Heart right ventricle (tissue), 16 donors: ENCODE results near the gene NAGPA. TPM values are rescaled to one million over a fixed set of nuclear protein-coding genes. Genes with fewer than 3 reads are reported as not detected.

Experiments
- ATAC-seq, 8 donors: fragments of 200-7000 bp; cut with Tn5 transposase; one replicate each; pipeline ENCODE4 v1.9.1; 2020; ENCODE audit warnings: mild to moderate bottlenecking in 8 of 8, moderate library complexity in 8 of 8, moderate number of reproducible peaks in 1 of 8
- DNase-seq, 2 donors: peaks; one replicate each; pipeline ENCODE4 v3.0.0-alpha.2; 2020
- H3K27ac ChIP-seq, 10 donors: fragments of 200-600 bp; sonication (generic) in 2 of 10; one replicate each; pipeline versions ENCODE4 v1.5.0 to v1.8.0; 2020 to 2022; ENCODE audit warnings: mild to moderate bottlenecking in 3 of 10
- H3K27me3 ChIP-seq, 7 donors: fragments of 200-600 bp; one replicate each; pipeline ENCODE4 v1.8.0; 2021 to 2022; ENCODE audit warnings: mild to moderate bottlenecking in 2 of 7
- H3K36me3 ChIP-seq, 9 donors: fragments of 200-600 bp; sonication (generic) in 1 of 9; one replicate each; pipeline versions ENCODE4 v1.5.0 to v1.8.0; 2020 to 2022; ENCODE audit warnings: mild to moderate bottlenecking in 2 of 9
- H3K4me1 ChIP-seq, 9 donors: fragments of 200-600 bp; sonication (generic) in 1 of 9; one replicate each; pipeline versions ENCODE4 v1.5.0 to v1.8.0; 2020 to 2022; ENCODE audit warnings: mild to moderate bottlenecking in 4 of 9
- H3K4me3 ChIP-seq, 10 donors: fragments of 200-600 bp; sonication (generic) in 2 of 10; one replicate each; pipeline versions ENCODE4 v1.5.0 to v1.8.0; 2020 to 2022; ENCODE audit warnings: mild to moderate bottlenecking in 7 of 10, moderate library complexity in 2 of 10
- H3K9me3 ChIP-seq, 11 donors: fragments of 200-600 bp in 10 of 11; sonication (generic) in 2 of 11; one replicate each; pipeline versions ENCODE4 v1.5.0 to v1.8.0; 2013 to 2022; ENCODE audit warnings: mild to moderate bottlenecking in 2 of 11, control low read depth in 1 of 11, moderate library complexity in 1 of 11
- CTCF ChIP-seq, 9 donors: fragments of 200-600 bp; sonication (generic) in 2 of 9; IDR thresholded peaks; one replicate each; pipeline versions ENCODE4 v1.5.0 to v1.8.0; 2021 to 2022; ENCODE audit warnings: antibody characterized with exemption in 9 of 9, mild to moderate bottlenecking in 5 of 9, moderate library complexity in 1 of 9
- WGBS, 2 donors: extraction: QIAGEN DNeasy Blood & Tissue Kit; methylation state at CpG; one replicate each; pipeline ENCODE4 v1.1.7; 2013; ENCODE audit warnings: inconsistent platforms in 1 of 2; 5-methylcytosine and 5-hydroxymethylcytosine counted together
- intact Hi-C, 10 donors: fragments of 100-400 bp; cut with DNase I; formaldehyde crosslinking; loops; one replicate each; pipeline versions ENCODE4 v1.11.1 to v1.14.2; 2022
- polyA plus RNA-seq, 2 donors: library from polyadenylated mRNA; stranded (reverse); fragments of 200-250 nt; gene quantifications; one replicate each; pipeline ENCODE4 v1.2.3, GENCODE V29; 2013
- total RNA-seq, 10 donors: library from RNA; stranded (reverse); fragmentation: NEBNext Ultra II Directional in 3 of 10; extraction: Animal tissue kit (Norgen Biotek cat#: 25700) in 3 of 10; gene quantifications; one replicate each; pipeline versions ENCODE4 v1.2.1 to v1.2.4, GENCODE V29; 2021 to 2023
- donor health status: Arrhythmogenic right ventricular cardiomyopathy.
- donor health status: ischemic (EF 13 %, LVEDD 7.1; RV severe dilation, severe dysfunction).
- donor health status: healthy with polysubstance abuse.
- donor health status: DM: no; HTN: yes; CAD: no.
- donor health status: DM: no; HTN: no; CAD: no.
- donor health status: ischemic (EF 25% LVEDD 6.9; RV normal size, moderate dysfunction).
- donor health status: ischemic (EF 25% LVEDD 5.7; RV mildly dilated, moderate dysfunction).
- donor health status: healthy.
- donor health status: DM: yes; HTN: yes; CAD: no.
- donor health status: Ischemic cardiomyopathy.
- donor health status: ischemic (EF 35%, LVEDD 5.7; RV mildly dilated, moderate dysfunction).
- donor health status: nonischemic (EF 11% LVEDD 7.7; RV severe dilation, severe dysfunction).
- donor health status: DM: yes; HTN: yes; CAD: no.
- donor health status: PGD.
- donor health status: ischemic (EF 29% LVEDD 5.4; RV normal size, mild dysfunction).
- donor health status: nonischemic (EF 23%, LVEDD 6.1; RV moderate dilation, normal function).

Gene NAGPA
- total and polyA plus RNA-seq, 12 donors = 4.7 to 11.0 (median 6.7) TPM

GRCh38 chr16:5069854-5070253, 36.1 kb upstream of the NAGPA start:
- Histone ChIP-seq H3K36me3 (peaks cover 0 to 17% (median 0%) of the 10 kb centered on the region in 9 donors), H3K9me3 (no peaks in the 10 kb centered on the region), H3K27ac (no peak overlapping the region), H3K4me3 (no peak overlapping the region), H3K4me1 (peaks cover 0 to 23% (median 17%) of the 10 kb centered on the region in 9 donors), H3K27me3 (no peaks in the 10 kb centered on the region)
- TF ChIP-seq CTCF (IDR thresholded peaks at IDR 0.05) = no peak
- ATAC-seq = no peak
- 88 to 93% methylated on average over 9 of the region's 9 CpGs for WGBS, 2 donors
- no peak for DNase-seq
- intact Hi-C loops = loop anchor here in 1 of 10 donors (5.0 kb wide), 1 partner anchor 38 kb away; the partner anchor contains the start of gene NAGPA

- no peak for DNase-seq
Measured at GRCh38 chr16:5069048-5069447, 35.3 kb upstream of the NAGPA start.

GRCh38 chr16:5066511-5066910, 32.8 kb upstream of the NAGPA start:
- no peak for ATAC-seq
- 74 to 79% methylated on average over 6 of the region's 6 CpGs for WGBS, 2 donors
- H3K4me1 ChIP-seq = peaks cover 0 to 17% (median 5%) of the 10 kb centered on the region in 9 donors
- no peaks in the 10 kb centered on the region for H3K36me3 ChIP-seq
- no peak overlapping the region for H3K4me3 ChIP-seq
- no peak for TF ChIP-seq CTCF (IDR thresholded peaks at IDR 0.05)
- H3K9me3 ChIP-seq = no peaks in the 10 kb centered on the region
- H3K27me3 ChIP-seq = no peaks in the 10 kb centered on the region
- intact Hi-C loops = no loop called here
- DNase-seq = no peak
- H3K27ac ChIP-seq = no peak overlapping the region

More at GRCh38 chr16:5069048-5069447, 35.3 kb upstream of the NAGPA start:
- WGBS, 2 donors = 85 to 87% methylated on average over 9 of the region's 9 CpGs
- Histone ChIP-seq H3K27ac (no peak overlapping the region), H3K9me3 (no peaks in the 10 kb centered on the region), H3K4me1 (peaks cover 0 to 23% (median 17%) of the 10 kb centered on the region in 9 donors), H3K4me3 (no peak overlapping the region), H3K36me3 (peaks cover 0 to 9% (median 0%) of the 10 kb centered on the region in 9 donors), H3K27me3 (no peaks in the 10 kb centered on the region)
- no peak for TF ChIP-seq CTCF (IDR thresholded peaks at IDR 0.05)
- no peak for ATAC-seq
- intact Hi-C loops = no loop called here

GRCh38 chr16:5065813-5066212, 32.1 kb upstream of the NAGPA start, which contains the start of gene C16orf89:
TSS of gene C16orf89 (minus strand) at chr16:5065956. CDS start at chr16:5065908, 48 bp downstream.
- no peak for TF ChIP-seq CTCF (IDR thresholded peaks at IDR 0.05)
- Histone ChIP-seq H3K36me3 (no peaks in the 10 kb centered on the region), H3K4me3 (peak within 1 kb of the TSS in 1 of 10 donors; percentile 26), H3K9me3 (no peaks in the 10 kb centered on the region), H3K4me1 (peaks cover 0 to 11% (median 0%) of the 10 kb centered on the region in 9 donors), H3K27ac (peak within 1 kb of the TSS in 2 of 10 donors; percentile 58 to 73), H3K27me3 (no peaks in the 10 kb centered on the region)
- intact Hi-C loops = no loop called here
- ATAC-seq (peak; percentile 50 to 85 (median 62)), DNase-seq (peak in 1 of 2 donors; percentile 27)
- WGBS, 2 donors = 50% methylated on average over 10 of the region's 10 CpGs
